ENCODE data around the gene LUZP1.

- no peak for TF ChIP-seq POLR2A (IDR thresholded peaks at IDR 0.05; ENCODE audit: low read length)
- TF ChIP-seq GATA1 (IDR thresholded peaks at IDR 0.05; ENCODE audit: low read depth, low read length): no peak
Observed at GRCh38 chr1:23129846-23130245, 38.8 kb downstream of the LUZP1 start.

Data from erythroblast (primary cell).